SIG-M5 (cell line): Measurements from ENCODE around the gene TAF11L6.
"Not testable (repeated sequence)": the region's sequence is repeated elsewhere in the genome, so short reads cannot be mapped to it uniquely, and the experiment has no call there.

Experiments
- DNase-seq: peaks from one replicate; lab custom pipeline; 2025; lab: John Stamatoyannopoulos, UW

TAF11L6 gene

GRCh38 chr5:17528369-17528768 is at the start of gene TAF11L6:
Gene TAF11L6, plus strand, starts transcription at chr5:17528669.
- not testable (repeated sequence) for DNase-seq

- no peak for DNase-seq
Observed at GRCh38 chr5:17481378-17481777, 47.1 kb upstream of the TAF11L6 start.

GRCh38 chr5:17482790-17483189 is 45.7 kb upstream of the TAF11L6 start:
- DNase-seq: no peak

- DNase-seq: not testable (repeated sequence)
Observed at GRCh38 chr5:17486464-17487173, 41.9 kb upstream of the TAF11L6 start.

- DNase-seq: no peak
Observed at GRCh38 chr5:17487174-17487512, 41.3 kb upstream of the TAF11L6 start.

- not testable (repeated sequence) for DNase-seq
Observed at GRCh38 chr5:17491257-17491656, 37.2 kb upstream of the TAF11L6 start.

GRCh38 chr5:17492770-17493169 is 35.7 kb upstream of the TAF11L6 start:
- DNase-seq: no peak

- no peak for DNase-seq
Observed at GRCh38 chr5:17497446-17497845, 31.0 kb upstream of the TAF11L6 start.

- not testable (repeated sequence) for DNase-seq
Observed at GRCh38 chr5:17497931-17498330, 30.5 kb upstream of the TAF11L6 start, which contains the start of gene TAF11L2. Gene TAF11L2, plus strand, starts transcription at chr5:17498231.

- DNase-seq: no peak
Observed at GRCh38 chr5:17511775-17512325, 16.6 kb upstream of the TAF11L6 start.

- DNase-seq: not testable (repeated sequence)
Observed at GRCh38 chr5:17517526-17517925, 10.9 kb upstream of the TAF11L6 start.

GRCh38 chr5:17518067-17518466 is 10.4 kb upstream of the TAF11L6 start, which contains the start of gene TAF11L3:
Gene TAF11L3, plus strand, starts transcription at chr5:17518367.
- not testable (repeated sequence) for DNase-seq

GRCh38 chr5:17519508-17519907 is 9.0 kb upstream of the TAF11L6 start:
- DNase-seq: not testable (repeated sequence)

- not testable (repeated sequence) for DNase-seq
Observed at GRCh38 chr5:17521501-17521900, 7.0 kb upstream of the TAF11L6 start, which contains the start of gene TAF11L4. Gene TAF11L4, plus strand, starts transcription at chr5:17521801.

- DNase-seq: not testable (repeated sequence)
Observed at GRCh38 chr5:17524935-17525334, 3.5 kb upstream of the TAF11L6 start, which contains the start of gene TAF11L5. Gene TAF11L5, plus strand, starts transcription at chr5:17525235.

GRCh38 chr5:17526504-17526903 is 2.0 kb upstream of the TAF11L6 start:
- not testable (repeated sequence) for DNase-seq
